WTC11 (cell line): Measurements from ENCODE around the gene USB1. TPM values are rescaled to one million over a fixed set of nuclear protein-coding genes. Genes with fewer than 3 reads are reported as not detected.

Source experiments
- ATAC-seq: fragments of 200-7000 bp; cut with Tn5 transposase; 2 replicates; pipeline ENCODE4 v1.10.0; 2021; ENCODE audit warnings: mild to moderate bottlenecking, moderate library complexity
- CTCF ChIA-PET: fragments of 300-600 bp; sonication (Branson Sonifier 250); formaldehyde crosslinking; loops from one replicate; lab custom pipeline; 2021; ENCODE audit warnings: antibody characterized with exemption; lab: Charles Lee
- POLR2A ChIA-PET: fragments of 350-600 bp; sonication (Branson Sonifier 250); formaldehyde crosslinking; loops from one replicate; lab custom pipeline; 2021; ENCODE audit warnings: antibody characterized with exemption; lab: Charles Lee
- DNase-seq: peaks from one replicate; pipeline ENCODE4 v3.0.0; 2021; ENCODE audit warnings: low spot score
- H3K27ac Mint-ChIP-seq: 2 replicates; pipeline ENCODE4 v1.8.0; 2021; ENCODE audit warnings: mixed read lengths
- H3K27me3 Mint-ChIP-seq: 2 replicates; pipeline ENCODE4 v1.8.0; 2021; ENCODE audit warnings: low read depth, mild to moderate bottlenecking, moderate library complexity, mixed read lengths
- H3K36me3 Mint-ChIP-seq: 2 replicates; pipeline ENCODE4 v1.8.0; 2021; ENCODE audit warnings: mixed read lengths
- H3K4me1 Mint-ChIP-seq: 2 replicates; pipeline ENCODE4 v1.8.0; 2022; ENCODE audit warnings: mixed read lengths
- H3K4me3 Mint-ChIP-seq: 2 replicates; pipeline ENCODE4 v1.8.0; 2021; ENCODE audit warnings: mild to moderate bottlenecking, moderate library complexity, mixed read lengths
- H3K9me3 Mint-ChIP-seq: 2 replicates; pipeline ENCODE4 v1.8.0; 2021; ENCODE audit warnings: mixed read lengths
- ATF1 ChIP-seq: sonication (generic); formaldehyde crosslinking; IDR thresholded peaks from 2 replicates; pipeline ENCODE4 v1.8.1; 2023; ENCODE audit warnings: mild to moderate bottlenecking, moderate library complexity, missing genetic modification reagents
- ATF3 ChIP-seq: sonication (generic); formaldehyde crosslinking; conservative IDR thresholded peaks from 2 replicates; pipeline ENCODE4 v1.8.1; 2022; ENCODE audit warnings: mild to moderate bottlenecking, missing genetic modification reagents
- CDX4 ChIP-seq: fragments of 250-450 bp; sonication (Bioruptor Pico); IDR thresholded peaks from 2 replicates; pipeline ENCODE4 v1.9.0; 2021; ENCODE audit warnings: moderate library complexity, mild to moderate bottlenecking, inconsistent platforms, borderline replicate concordance
- E2F5 ChIP-seq: sonication (generic); formaldehyde crosslinking; IDR thresholded peaks from 2 replicates; pipeline ENCODE4 v1.8.1; 2022; ENCODE audit warnings: mild to moderate bottlenecking, moderate library complexity, missing genetic modification reagents
- ELF4 ChIP-seq: sonication (generic); formaldehyde crosslinking; IDR thresholded peaks from 2 replicates; pipeline ENCODE4 v1.8.1; 2022; ENCODE audit warnings: low read depth, mild to moderate bottlenecking, moderate library complexity, missing genetic modification reagents
- EMX1 ChIP-seq: fragments of 250-450 bp; sonication (Bioruptor Pico); IDR thresholded peaks from 2 replicates; pipeline ENCODE4 v1.8.0; 2021; ENCODE audit warnings: mild to moderate bottlenecking
- GRHL2 ChIP-seq: fragments of 250-450 bp; sonication (Bioruptor Pico); IDR thresholded peaks from 2 replicates; pipeline ENCODE4 v1.8.0; 2022; ENCODE audit warnings: mild to moderate bottlenecking, moderate library complexity; ENCODE audit not compliant: insufficient replicate concordance, severe bottlenecking
- JAZF1 ChIP-seq: fragments of 250-450 bp; sonication (Bioruptor Pico); IDR thresholded peaks from 2 replicates; pipeline ENCODE4 v1.9.0; 2021; ENCODE audit warnings: moderate library complexity, mild to moderate bottlenecking, inconsistent platforms
- MAX ChIP-seq: sonication (generic); formaldehyde crosslinking; IDR thresholded peaks from 2 replicates; pipeline ENCODE4 v1.8.0; 2022; ENCODE audit warnings: mild to moderate bottlenecking, missing genetic modification reagents
- MLX ChIP-seq: sonication (generic); formaldehyde crosslinking; IDR thresholded peaks from 2 replicates; pipeline ENCODE4 v1.8.1; 2023; ENCODE audit warnings: mild to moderate bottlenecking, missing genetic modification reagents, moderate library complexity
- MYBL2 ChIP-seq: sonication (generic); formaldehyde crosslinking; IDR thresholded peaks from 2 replicates; pipeline ENCODE4 v1.8.1; 2023; ENCODE audit warnings: mild to moderate bottlenecking, moderate library complexity, missing genetic modification reagents
- NR2C2 ChIP-seq: sonication (generic); formaldehyde crosslinking; IDR thresholded peaks from 2 replicates; pipeline ENCODE4 v1.8.0; 2022; ENCODE audit warnings: mild to moderate bottlenecking, missing genetic modification reagents
- NR3C1 ChIP-seq: sonication (generic); formaldehyde crosslinking; conservative IDR thresholded peaks from 2 replicates; pipeline ENCODE4 v1.8.1; 2023; ENCODE audit warnings: low read depth, mild to moderate bottlenecking, missing genetic modification reagents
- SOX15 ChIP-seq: fragments of 250-450 bp; sonication (Bioruptor Pico); IDR thresholded peaks from 2 replicates; pipeline ENCODE4 v1.9.0; 2021; ENCODE audit warnings: mild to moderate bottlenecking
- TCF7 ChIP-seq: sonication (generic); formaldehyde crosslinking; IDR thresholded peaks from 2 replicates; pipeline ENCODE4 v1.8.0; 2022; ENCODE audit warnings: mild to moderate bottlenecking, low read depth, missing genetic modification reagents, moderate library complexity
- ZMAT4 ChIP-seq: fragments of 250-450 bp; sonication (Bioruptor Pico); IDR thresholded peaks from 2 replicates; pipeline ENCODE4 v1.9.0; 2021; ENCODE audit warnings: mild to moderate bottlenecking
- ZNF121 ChIP-seq: sonication (generic); formaldehyde crosslinking; IDR thresholded peaks from 2 replicates; pipeline ENCODE4 v1.8.0; 2023; ENCODE audit warnings: missing genetic modification reagents
- ZNF138 ChIP-seq: sonication (generic); formaldehyde crosslinking; conservative IDR thresholded peaks from 2 replicates; pipeline ENCODE4 v1.8.1; 2022; ENCODE audit warnings: mild to moderate bottlenecking, moderate library complexity, missing genetic modification reagents
- ZNF423 ChIP-seq: fragments of 250-450 bp; sonication (Bioruptor Pico); IDR thresholded peaks from 2 replicates; pipeline ENCODE4 v2.1.2; 2022; ENCODE audit warnings: mild to moderate bottlenecking, moderate library complexity
- ZNF512 ChIP-seq: sonication (generic); formaldehyde crosslinking; IDR thresholded peaks from 2 replicates; pipeline ENCODE4 v1.8.1; 2022; ENCODE audit warnings: missing genetic modification reagents, borderline replicate concordance
- ZNF671 ChIP-seq: fragments of 250-450 bp; sonication (Bioruptor Pico); IDR thresholded peaks from 2 replicates; pipeline ENCODE4 v1.8.0; 2021; ENCODE audit warnings: mild to moderate bottlenecking
- total RNA-seq: library from RNA; stranded (reverse); gene quantifications from 3 replicates; pipeline ENCODE4 v1.2.3, GENCODE V29; 2021

Gene USB1
- total RNA-seq, 1 experiment from 2014 or later = 67.1 TPM

GRCh38 chr16:58047557-58048348 lies 46.5 kb downstream of the USB1 start:
- Mint-ChIP-seq H3K4me1 (peaks cover 20% of the 10 kb centered on the region), H3K27ac (no peak overlapping the region), H3K36me3 (peaks cover 9% of the 10 kb centered on the region), H3K4me3 (no peak overlapping the region), H3K9me3 (peaks cover 7% of the 10 kb centered on the region), H3K27me3 (no peaks in the 10 kb centered on the region)
- ATAC-seq (peak; percentile 64), DNase-seq (no peak)
- TF ChIP-seq ZNF121 (CRISPR knock-in tag) (no peak), JAZF1 (CRISPR knock-in tag) (no peak), SOX15 (CRISPR knock-in tag) (no peak), ATF1 (CRISPR knock-in tag) (no peak), ZMAT4 (CRISPR knock-in tag) (no peak)
- ChIA-PET POLR2A (interaction anchor here (1.2 kb wide), 1 partner anchor 82 kb away, joined by 4 read pairs; the partner anchor contains the start of gene CFAP20), CTCF (interaction anchor here (0.6 to 4.7 kb wide), 8 partner anchors 15 to 440 kb away, joined by 3 to 36 read pairs (median 8); partner anchors contain the start of gene CFAP20)

GRCh38 chr16:58048494-58049231 lies 47.5 kb downstream of the USB1 start:
- ChIA-PET POLR2A (interaction anchor here (1.2 to 1.4 kb wide), 2 partner anchors 80 to 81 kb away, joined by 3 to 4 read pairs; partner anchors contain the start of gene CFAP20), CTCF (interaction anchor here (0.6 to 4.7 kb wide), 6 partner anchors 16 to 289 kb away, joined by 3 to 36 read pairs (median 8); no protein-coding TSS in a partner anchor)
- no peak for ATAC-seq
- Mint-ChIP-seq H3K4me3 (no peak overlapping the region), H3K27ac (no peak overlapping the region), H3K9me3 (peaks cover 7% of the 10 kb centered on the region), H3K36me3 (peaks cover 7% of the 10 kb centered on the region; the same call in 1 of the 2 replicates), H3K27me3 (no peaks in the 10 kb centered on the region), H3K4me1 (peaks cover 20% of the 10 kb centered on the region)
- no peak for DNase-seq
- TF ChIP-seq CDX4 (CRISPR knock-in tag) (no peak), ZNF423 (CRISPR knock-in tag) (no peak), MLX (CRISPR knock-in tag) (no peak), NR2C2 (CRISPR knock-in tag) (no peak), EMX1 (no peak), NR3C1 (CRISPR knock-in tag) (no peak), TCF7 (no peak), ELF4 (CRISPR knock-in tag) (no peak), MYBL2 (CRISPR knock-in tag) (no peak), ATF3 (CRISPR knock-in tag) (no peak), ZNF671 (CRISPR knock-in tag) (no peak)

GRCh38 chr16:58049232-58050185 lies 48.3 kb downstream of the USB1 start:
- POLR2A ChIA-PET = interaction anchor here (1.1 to 1.4 kb wide), 2 partner anchors 22 to 79 kb away, joined by 3 to 4 read pairs; no protein-coding TSS in a partner anchor
- peaks cover 2% of the 10 kb centered on the region; the same call in 1 of the 2 replicates for H3K36me3 Mint-ChIP-seq
- TF ChIP-seq MYBL2 (CRISPR knock-in tag) (no peak), GRHL2 (no peak), MAX (CRISPR knock-in tag) (no peak), E2F5 (CRISPR knock-in tag) (no peak), ZNF512 (CRISPR knock-in tag) (no peak), ZNF138 (CRISPR knock-in tag) (no peak)

More at GRCh38 chr16:58049232-58050185, 48.3 kb downstream of the USB1 start:
- no peak for DNase-seq
- Mint-ChIP-seq H3K27ac (peak overlapping the region; percentile 66; the same call in 1 of the 2 replicates), H3K9me3 (peaks cover 7% of the 10 kb centered on the region), H3K4me3 (no peak overlapping the region), H3K4me1 (peaks cover 20% of the 10 kb centered on the region), H3K27me3 (no peaks in the 10 kb centered on the region)
- CTCF ChIA-PET = interaction anchor here (1.1 to 4.7 kb wide), 5 partner anchors 17 to 72 kb away, joined by 4 to 36 read pairs (median 10); no protein-coding TSS in a partner anchor
- ATAC-seq = no peak
